CD4-positive, alpha-beta T cell treated with Interleukin-6 at 100 ng/mL for 8 hours (primary cell): ENCODE results near the gene CYTH4.
"Not testable (repeated sequence)": the region's sequence is repeated elsewhere in the genome, so short reads cannot be mapped to it uniquely, and the experiment has no call there.

Experiments used
- DNase-seq: peaks from one replicate; pipeline ENCODE4 v3.0.0-alpha.2; 2020; ENCODE audit warnings: mixed read lengths, low spot score

Gene CYTH4

GRCh38 chr22:37310075-37310606, 27.8 kb downstream of the CYTH4 start:
- no peak for DNase-seq

- no peak for DNase-seq
Measured at GRCh38 chr22:37310815-37311595, 28.7 kb downstream of the CYTH4 start.

GRCh38 chr22:37311761-37312312, 29.5 kb downstream of the CYTH4 start:
- no peak for DNase-seq

- DNase-seq = no peak
Measured at GRCh38 chr22:37312549-37313183, 30.4 kb downstream of the CYTH4 start.

- DNase-seq = no peak
Measured at GRCh38 chr22:37313376-37314314, 31.3 kb downstream of the CYTH4 start.

GRCh38 chr22:37314315-37315074, 32.2 kb downstream of the CYTH4 start:
- DNase-seq = peak; percentile 23

- no peak for DNase-seq
Measured at GRCh38 chr22:37316405-37316804, 34.1 kb downstream of the CYTH4 start.

GRCh38 chr22:37316875-37317371, 34.6 kb downstream of the CYTH4 start:
- DNase-seq = peak; percentile 76

GRCh38 chr22:37317698-37318210, 35.4 kb downstream of the CYTH4 start:
- DNase-seq = no peak

GRCh38 chr22:37318364-37319109, 36.2 kb downstream of the CYTH4 start:
- no peak for DNase-seq

GRCh38 chr22:37319469-37319868, 37.2 kb downstream of the CYTH4 start:
- DNase-seq = no peak

- no peak for DNase-seq
Measured at GRCh38 chr22:37320726-37321677, 38.7 kb downstream of the CYTH4 start.

GRCh38 chr22:37324340-37325038, 42.2 kb downstream of the CYTH4 start:
- no peak for DNase-seq

- no peak for DNase-seq
Measured at GRCh38 chr22:37325039-37325395, 42.7 kb downstream of the CYTH4 start.

- DNase-seq = no peak
Measured at GRCh38 chr22:37326726-37327125, 44.4 kb downstream of the CYTH4 start.

- DNase-seq = no peak
Measured at GRCh38 chr22:37328017-37328416, 45.7 kb downstream of the CYTH4 start.

GRCh38 chr22:37328538-37329237, 46.4 kb downstream of the CYTH4 start:
- not testable (repeated sequence) for DNase-seq
